Measurements from ENCODE around the gene AGER.

The AGER gene

DNA sequence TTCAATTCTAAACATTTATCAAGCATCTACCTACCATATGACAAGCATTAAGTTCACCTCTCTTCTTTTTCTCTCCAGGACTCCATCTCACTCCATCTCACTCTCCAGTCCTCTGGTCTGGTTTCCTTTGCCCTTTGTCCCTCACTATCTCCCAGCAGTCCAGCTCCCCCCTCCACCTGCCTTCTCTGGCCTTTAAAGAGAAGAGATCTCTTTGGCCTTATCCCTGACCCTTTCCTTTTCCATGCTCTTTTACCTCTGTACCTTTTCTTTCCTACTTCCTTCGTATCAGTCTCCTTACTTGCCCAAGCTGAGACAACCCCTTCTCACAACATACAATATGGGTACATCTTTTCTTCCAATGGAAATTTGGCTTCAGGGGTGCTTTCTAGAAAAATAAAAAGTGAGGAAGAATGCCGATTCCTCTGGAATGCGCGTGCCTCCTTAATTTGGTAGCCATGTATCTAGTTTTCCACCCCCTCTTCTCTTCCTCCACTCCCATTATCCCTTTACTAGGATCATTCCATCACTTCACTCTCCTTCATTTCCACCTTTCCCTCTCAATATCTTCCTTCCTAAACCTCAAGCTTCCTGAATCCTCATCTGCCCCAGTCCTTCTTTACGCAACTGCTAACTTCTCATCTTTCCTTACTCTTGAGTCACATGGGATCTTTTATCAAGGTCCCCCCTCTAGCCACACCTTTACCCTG, 7.4 kb downstream of the AGER start:
- TF ChIP-seq, protein P1, sequence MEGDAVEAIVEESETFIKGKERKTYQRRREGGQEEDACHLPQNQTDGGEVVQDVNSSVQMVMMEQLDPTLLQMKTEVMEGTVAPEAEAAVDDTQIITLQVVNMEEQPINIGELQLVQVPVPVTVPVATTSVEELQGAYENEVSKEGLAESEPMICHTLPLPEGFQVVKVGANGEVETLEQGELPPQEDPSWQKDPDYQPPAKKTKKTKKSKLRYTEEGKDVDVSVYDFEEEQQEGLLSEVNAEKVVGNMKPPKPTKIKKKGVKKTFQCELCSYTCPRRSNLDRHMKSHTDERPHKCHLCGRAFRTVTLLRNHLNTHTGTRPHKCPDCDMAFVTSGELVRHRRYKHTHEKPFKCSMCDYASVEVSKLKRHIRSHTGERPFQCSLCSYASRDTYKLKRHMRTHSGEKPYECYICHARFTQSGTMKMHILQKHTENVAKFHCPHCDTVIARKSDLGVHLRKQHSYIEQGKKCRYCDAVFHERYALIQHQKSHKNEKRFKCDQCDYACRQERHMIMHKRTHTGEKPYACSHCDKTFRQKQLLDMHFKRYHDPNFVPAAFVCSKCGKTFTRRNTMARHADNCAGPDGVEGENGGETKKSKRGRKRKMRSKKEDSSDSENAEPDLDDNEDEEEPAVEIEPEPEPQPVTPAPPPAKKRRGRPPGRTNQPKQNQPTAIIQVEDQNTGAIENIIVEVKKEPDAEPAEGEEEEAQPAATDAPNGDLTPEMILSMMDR (conservative IDR thresholded peaks at IDR 0.05; ENCODE audit: low read length): no peak
- no peak for TF ChIP-seq EZH2phosphoT487 (IDR thresholded peaks at IDR 0.05; ENCODE audit: borderline replicate concordance)
- Histone ChIP-seq H3K9ac (ENCODE audit: low read depth, low read length, poor library complexity, severe bottlenecking) (peak overlapping the region; percentile 98), H3F3A (ENCODE audit: low read depth) (peaks cover 4% of the 10 kb centered on the region; the same call in 1 of the 2 replicates), H3K79me2 (ENCODE audit: insufficient read depth, low read length) (peaks cover 64% of the 10 kb centered on the region), H4K20me1 (ENCODE audit: insufficient read depth, low read length, poor library complexity, severe bottlenecking) (no peaks in the 10 kb centered on the region), H3K4me3 (ENCODE audit: low read length, poor library complexity, severe bottlenecking) (peak overlapping the region; percentile 88), H3K4me1 (ENCODE audit: insufficient read depth, low read length, poor library complexity, severe bottlenecking) (peaks cover 47% of the 10 kb centered on the region), H3K36me3 (ENCODE audit: insufficient read depth, low read length) (no peaks in the 10 kb centered on the region), H3K9me2 (replicated peaks; ENCODE audit: low read depth, low read length) (no peaks in the 10 kb centered on the region), H3K9me3 (ENCODE audit: insufficient read depth, low read depth, low read length) (no peaks in the 10 kb centered on the region), H2AFZ (ENCODE audit: low read length) (no peak overlapping the region; the same call in 1 of the 2 replicates), H3K4me2 (ENCODE audit: low read depth, low read length, poor library complexity, severe bottlenecking) (peak overlapping the region; percentile 88), H3K27me3 (ENCODE audit: insufficient read depth, low read length, poor library complexity, severe bottlenecking) (no peaks in the 10 kb centered on the region)

DNA sequence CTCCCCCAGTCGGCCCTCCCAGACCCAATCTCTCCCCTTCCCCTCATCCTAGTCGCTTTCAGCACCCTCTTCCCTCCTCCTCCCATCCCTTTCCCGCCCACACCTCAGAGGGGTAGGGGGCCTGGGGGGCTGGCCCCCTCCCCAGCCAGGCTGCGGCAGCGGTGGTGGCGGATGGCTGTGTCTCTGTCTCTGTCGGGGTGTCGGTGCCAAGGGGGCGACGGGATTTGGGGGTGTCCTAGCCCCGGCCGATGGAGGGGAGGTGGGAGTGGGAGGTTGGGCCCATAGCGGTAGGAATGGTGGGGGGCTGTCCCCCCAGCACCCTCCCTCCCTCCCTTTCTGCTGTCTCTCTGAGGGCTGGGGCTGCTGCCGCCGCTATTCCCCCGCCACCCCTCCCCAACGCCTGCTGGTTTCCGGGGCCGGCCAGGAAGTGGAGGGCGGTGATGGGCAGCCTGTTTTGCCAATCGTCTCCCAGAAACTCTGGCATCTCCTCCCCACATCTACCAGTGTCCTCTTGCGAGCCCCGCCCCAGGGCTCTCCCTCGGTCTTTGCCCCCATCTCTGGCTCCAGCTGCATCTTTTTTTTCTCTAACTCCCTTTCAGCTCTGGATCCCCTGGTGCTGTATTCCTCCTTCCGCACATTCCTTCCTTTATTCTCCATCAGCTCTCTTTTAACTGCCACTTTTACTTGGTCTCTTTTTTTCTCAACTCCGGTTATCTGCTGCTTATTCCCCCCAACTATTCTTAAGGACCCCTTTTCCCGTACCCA, 8.2 kb downstream of the AGER start, which contains the start of gene AGPAT1:
AGPAT1 (minus strand) TSS at position 374 of the 765 bp plus-strand sequence. CDS start 4,588 bp downstream, outside the sequence.
- no peaks in the 10 kb centered on the region for H3K9me3 ChIP-seq (ENCODE audit: insufficient read depth, low read depth, low read length)
- H3K9ac ChIP-seq (ENCODE audit: low read depth, low read length, poor library complexity, severe bottlenecking): peak within 1 kb of the TSS; percentile 98
- no peaks in the 10 kb centered on the region for H3K27me3 ChIP-seq (ENCODE audit: insufficient read depth, low read length, poor library complexity, severe bottlenecking)
- H4K20me1 ChIP-seq (ENCODE audit: insufficient read depth, low read length, poor library complexity, severe bottlenecking): no peaks in the 10 kb centered on the region
- peaks cover 4% of the 10 kb centered on the region; the same call in 1 of the 2 replicates for H3F3A ChIP-seq (ENCODE audit: low read depth)
- peaks cover 47% of the 10 kb centered on the region for H3K4me1 ChIP-seq (ENCODE audit: insufficient read depth, low read length, poor library complexity, severe bottlenecking)
- TF ChIP-seq, protein P1 (conservative IDR thresholded peaks at IDR 0.05; ENCODE audit: low read length): no peak
- TF ChIP-seq EZH2phosphoT487 (IDR thresholded peaks at IDR 0.05; ENCODE audit: borderline replicate concordance): no peak
- H3K4me3 ChIP-seq (ENCODE audit: low read length, poor library complexity, severe bottlenecking): peak within 1 kb of the TSS; percentile 88
- H2AFZ ChIP-seq (ENCODE audit: low read length): peak within 1 kb of the TSS; percentile 74
- peaks cover 57% of the 10 kb centered on the region for H3K79me2 ChIP-seq (ENCODE audit: insufficient read depth, low read length)
- H3K9me2 ChIP-seq (replicated peaks; ENCODE audit: low read depth, low read length): no peaks in the 10 kb centered on the region
- H3K4me2 ChIP-seq (ENCODE audit: low read depth, low read length, poor library complexity, severe bottlenecking): peak within 1 kb of the TSS; percentile 88
- H3K36me3 ChIP-seq (ENCODE audit: insufficient read depth, low read length): no peaks in the 10 kb centered on the region

DNA sequence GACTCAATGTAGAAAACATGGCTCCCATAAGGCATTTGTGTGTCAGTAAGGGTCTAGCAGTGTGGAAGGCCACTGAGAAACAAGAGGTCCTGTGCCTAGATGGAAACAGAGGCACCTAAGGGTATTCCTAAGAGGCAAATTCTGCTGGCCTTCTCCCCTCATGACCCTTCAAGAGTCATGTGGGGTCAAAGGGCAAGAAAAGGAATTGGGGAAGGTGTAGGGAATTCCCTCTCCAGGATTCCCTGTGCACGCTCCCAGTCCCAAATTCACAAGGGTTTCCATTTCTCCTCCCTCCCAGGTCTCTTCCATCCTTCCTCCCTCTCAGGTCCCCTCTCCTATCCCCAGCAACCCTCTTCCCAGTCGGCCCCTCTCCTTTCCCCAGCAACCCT, 8.7 kb downstream of the AGER start:
- Histone ChIP-seq H3K9ac (ENCODE audit: low read depth, low read length, poor library complexity, severe bottlenecking) (peak overlapping the region; percentile 98), H3F3A (ENCODE audit: low read depth) (peaks cover 4% of the 10 kb centered on the region; the same call in 1 of the 2 replicates), H3K4me3 (ENCODE audit: low read length, poor library complexity, severe bottlenecking) (peak overlapping the region; percentile 88), H3K79me2 (ENCODE audit: insufficient read depth, low read length) (peaks cover 52% of the 10 kb centered on the region), H3K4me1 (ENCODE audit: insufficient read depth, low read length, poor library complexity, severe bottlenecking) (peaks cover 47% of the 10 kb centered on the region), H3K36me3 (ENCODE audit: insufficient read depth, low read length) (no peaks in the 10 kb centered on the region), H3K4me2 (ENCODE audit: low read depth, low read length, poor library complexity, severe bottlenecking) (peak overlapping the region; percentile 85), H4K20me1 (ENCODE audit: insufficient read depth, low read length, poor library complexity, severe bottlenecking) (no peaks in the 10 kb centered on the region), H3K9me3 (ENCODE audit: insufficient read depth, low read depth, low read length) (no peaks in the 10 kb centered on the region), H2AFZ (ENCODE audit: low read length) (no peak overlapping the region), H3K9me2 (replicated peaks; ENCODE audit: low read depth, low read length) (no peaks in the 10 kb centered on the region), H3K27me3 (ENCODE audit: insufficient read depth, low read length, poor library complexity, severe bottlenecking) (no peaks in the 10 kb centered on the region)
- TF ChIP-seq, protein P1 (conservative IDR thresholded peaks at IDR 0.05; ENCODE audit: low read length): no peak
- TF ChIP-seq EZH2phosphoT487 (IDR thresholded peaks at IDR 0.05; ENCODE audit: borderline replicate concordance): no peak

Data from Loucy (cell line).